Measurements from ENCODE around the gene CMIP.
"Not testable (repeated sequence)": the region's sequence is repeated elsewhere in the genome, so short reads cannot be mapped to it uniquely, and the experiment has no call there.

CMIP gene

DNA sequence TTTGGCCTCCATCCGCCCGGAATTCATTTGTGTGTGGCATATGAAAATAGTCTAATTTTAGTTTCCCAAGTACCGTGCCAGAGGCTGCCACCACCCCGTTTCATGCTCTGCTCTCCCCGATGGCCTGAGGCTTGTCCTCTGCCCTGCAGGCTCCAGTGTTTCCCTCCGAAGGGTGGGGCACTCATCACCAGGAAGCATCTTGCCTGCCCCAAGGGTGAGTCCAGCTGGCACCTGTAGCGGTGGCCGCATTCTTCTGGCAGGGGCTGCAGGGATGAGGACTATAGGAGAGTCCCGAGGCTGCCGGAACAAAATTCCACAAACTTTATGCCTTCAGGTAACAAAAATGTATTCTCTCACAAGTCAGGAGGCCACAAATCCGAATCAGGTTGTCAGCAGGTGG is 23.1 kb upstream of the CMIP start:
- no peak for DNase-seq (ENCODE audit: low read depth, low spot score)

DNA sequence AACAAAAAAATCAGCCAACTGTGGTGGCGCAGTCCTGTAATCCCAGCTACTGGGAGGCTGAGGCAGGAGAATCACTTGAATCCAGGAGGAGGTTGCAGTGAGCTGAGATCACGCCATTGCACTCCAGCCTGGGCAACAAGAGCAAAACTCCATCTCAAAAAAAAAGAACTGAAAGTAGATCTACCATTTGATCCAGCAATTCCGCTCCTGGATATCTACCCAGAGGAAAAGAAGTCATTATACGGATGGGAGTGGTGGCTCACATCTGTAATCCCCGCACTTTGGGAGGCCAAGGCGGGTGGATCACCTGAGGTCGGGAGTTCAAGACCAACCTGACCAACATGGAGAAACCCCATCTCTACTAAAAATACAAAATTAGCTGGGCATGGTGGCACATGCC is 22.5 kb upstream of the CMIP start:
- not testable (repeated sequence) for DNase-seq (ENCODE audit: low read depth, low spot score)

DNA sequence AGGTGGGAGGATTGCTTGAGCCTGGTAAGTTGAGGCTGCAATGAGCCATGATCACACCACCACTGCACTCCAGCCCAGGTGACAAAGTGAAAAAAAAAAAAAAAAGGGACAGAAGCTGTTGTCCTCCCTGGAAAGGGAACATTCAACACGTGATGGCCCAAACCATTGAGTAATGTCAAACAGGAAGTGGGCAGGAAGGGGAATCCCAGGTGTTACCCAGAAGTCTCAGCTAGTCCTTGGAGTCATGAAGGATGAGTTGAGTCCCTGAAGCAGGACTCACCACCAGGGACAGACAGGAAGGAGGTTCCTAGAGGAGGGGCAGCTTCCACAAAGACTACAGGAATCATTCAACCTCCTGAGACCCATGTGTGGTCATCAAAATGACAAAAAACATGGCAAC is 19.8 kb upstream of the CMIP start:
- no peak for DNase-seq (ENCODE audit: low read depth, low spot score)

DNA sequence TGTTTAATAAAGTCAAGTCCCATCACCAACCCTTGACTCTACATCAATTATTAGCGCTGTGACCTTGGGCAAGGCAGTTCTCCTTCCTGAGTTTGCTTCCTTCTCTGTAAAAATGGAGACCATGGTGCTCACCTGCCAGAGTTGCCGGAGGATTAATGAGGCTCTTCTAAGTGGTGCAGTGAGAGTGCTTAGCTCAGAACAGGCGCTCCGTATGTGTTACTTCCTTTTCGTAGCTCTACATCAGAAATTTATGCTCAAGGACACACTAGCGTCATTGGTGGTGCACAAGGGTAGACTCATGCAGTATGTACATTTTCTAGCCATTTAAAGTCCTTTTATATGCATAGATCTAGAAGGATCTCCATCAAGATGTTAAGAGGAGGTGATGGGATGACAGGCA is 17.4 kb upstream of the CMIP start:
- no peak for DNase-seq (ENCODE audit: low read depth, low spot score)

DNA sequence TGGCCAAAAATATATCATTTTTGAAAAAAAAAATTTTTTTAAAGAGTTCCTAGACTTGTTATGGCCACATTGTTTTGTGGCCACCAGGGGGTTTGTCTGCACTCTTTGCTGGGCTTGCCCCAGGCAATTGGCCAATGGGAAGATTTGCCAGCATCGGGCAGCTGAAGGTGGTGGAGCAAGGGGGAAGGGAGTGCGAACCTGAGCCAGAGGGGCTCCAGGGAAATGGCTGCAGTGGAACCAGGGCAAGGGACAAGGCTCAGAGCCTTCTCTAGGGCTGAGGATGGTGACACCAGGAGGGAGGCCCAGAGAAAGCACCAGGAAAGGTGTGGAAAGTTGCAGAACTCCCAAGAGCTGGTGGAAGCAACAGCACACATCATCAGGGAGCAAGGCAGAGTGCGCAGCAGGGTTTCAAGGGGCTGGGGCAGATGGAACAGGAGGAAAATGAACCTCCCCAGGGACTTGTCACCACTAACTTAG is 15.5 kb upstream of the CMIP start:
- DNase-seq (ENCODE audit: low read depth, low spot score): no peak

DNA sequence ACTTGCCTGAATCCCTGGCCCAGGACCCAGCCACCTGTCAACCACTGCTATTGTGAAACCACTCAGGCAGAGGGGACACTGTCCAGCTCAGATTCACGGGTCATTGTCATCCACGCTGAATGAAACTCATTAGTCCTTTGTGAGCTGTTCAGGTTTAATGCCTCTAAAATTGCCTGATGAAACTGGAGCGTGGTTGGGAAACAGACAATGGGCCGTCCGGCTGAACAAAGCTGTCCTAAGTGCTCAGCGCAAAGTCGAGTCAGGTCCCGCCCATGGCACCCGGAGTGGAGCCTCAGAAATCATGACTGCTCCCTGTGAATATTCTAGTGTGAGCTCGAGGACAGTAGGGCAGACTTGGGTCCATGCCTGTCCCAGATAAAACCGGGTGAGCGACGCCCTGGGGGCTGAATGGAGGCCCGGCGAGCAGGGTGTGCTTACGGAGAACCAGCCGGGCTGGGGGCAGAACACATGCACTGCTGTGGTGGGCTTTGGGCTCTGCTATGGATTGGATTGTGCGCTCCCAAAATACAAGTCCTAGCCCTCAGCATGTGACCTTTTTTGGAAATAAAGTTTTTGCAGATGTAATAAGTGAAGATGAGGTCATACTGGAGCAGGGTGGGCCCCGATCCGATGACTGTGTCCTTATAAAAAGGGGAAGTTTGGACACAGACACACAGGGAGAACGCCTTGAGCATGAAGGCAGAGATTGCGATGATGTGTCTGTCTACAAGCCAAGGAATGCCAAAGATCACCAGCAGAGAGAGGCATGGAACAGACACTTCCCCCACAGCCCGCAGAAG is 12.9 kb upstream of the CMIP start:
- DNase-seq (ENCODE audit: low read depth, low spot score): no peak

DNA sequence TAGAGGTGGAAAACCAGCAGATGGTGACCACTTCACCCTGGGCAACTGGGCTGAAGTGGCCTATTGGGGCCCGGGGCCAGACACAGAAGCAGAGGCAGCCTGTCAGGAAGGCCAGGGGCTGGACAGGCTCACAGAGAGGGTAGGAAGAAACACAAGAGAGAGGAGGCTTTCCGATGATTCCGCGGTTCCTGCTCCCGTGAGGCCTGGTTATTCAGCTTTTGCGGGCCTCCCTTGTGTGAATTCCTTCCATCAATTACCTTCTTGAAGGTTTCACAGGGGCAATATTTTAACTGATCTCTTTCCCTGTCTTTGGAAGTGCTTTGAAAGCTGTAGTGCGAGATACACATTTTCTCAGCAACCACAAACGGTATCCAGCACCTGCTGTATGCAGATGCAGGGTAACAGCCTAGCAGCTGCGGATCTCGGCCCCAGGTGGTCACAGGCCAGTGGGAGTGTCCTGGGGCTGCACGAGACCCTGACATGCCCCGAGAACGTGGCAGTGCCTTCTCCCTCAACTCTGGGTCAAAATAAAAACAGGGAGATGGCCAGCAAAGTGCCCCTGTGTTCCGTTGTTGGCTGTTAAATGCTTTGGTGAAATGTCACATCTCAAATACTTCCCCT is 11.6 kb upstream of the CMIP start:
- DNase-seq (ENCODE audit: low read depth, low spot score): no peak

DNA sequence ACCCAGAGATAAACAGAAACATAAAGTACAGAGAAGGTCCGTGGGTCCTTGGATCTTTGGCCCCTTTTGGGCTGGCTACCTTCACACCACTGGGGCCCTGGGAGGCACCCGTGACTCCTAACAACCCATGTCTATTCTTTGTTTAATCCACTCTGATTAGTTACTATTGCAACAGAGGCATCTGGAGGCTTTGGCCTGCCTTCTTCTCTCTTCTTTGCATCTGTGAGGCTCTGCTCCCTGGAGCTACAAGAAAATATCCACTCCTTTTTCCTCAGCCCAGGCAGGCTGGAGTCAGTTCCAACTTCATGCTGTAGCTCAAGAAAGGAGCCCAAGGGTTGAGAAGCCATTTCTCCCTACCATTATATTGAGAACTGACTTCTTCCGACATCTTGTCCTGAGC is 9.5 kb upstream of the CMIP start:
- DNase-seq (ENCODE audit: low read depth, low spot score): no peak

DNA sequence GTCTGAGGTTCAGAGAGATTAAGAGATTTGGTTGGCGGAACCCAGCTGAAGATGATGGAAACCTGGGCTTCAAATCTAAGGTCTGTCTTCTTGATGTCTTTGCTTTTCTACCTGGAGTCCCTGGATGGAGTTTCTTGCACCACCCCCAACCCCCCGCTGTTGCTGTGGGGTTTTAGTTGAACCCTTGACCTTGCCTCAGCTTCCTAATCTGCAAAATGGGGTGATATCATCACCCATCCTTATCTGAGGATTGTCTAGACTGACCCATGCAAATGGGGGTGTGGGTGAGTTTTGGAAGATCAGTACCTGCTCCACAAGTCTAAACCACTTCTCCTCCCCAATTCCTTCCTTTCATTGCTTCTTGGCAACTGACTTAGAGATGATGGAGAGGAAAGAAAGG is 9.0 kb upstream of the CMIP start:
- no peak for DNase-seq (ENCODE audit: low read depth, low spot score)

DNA sequence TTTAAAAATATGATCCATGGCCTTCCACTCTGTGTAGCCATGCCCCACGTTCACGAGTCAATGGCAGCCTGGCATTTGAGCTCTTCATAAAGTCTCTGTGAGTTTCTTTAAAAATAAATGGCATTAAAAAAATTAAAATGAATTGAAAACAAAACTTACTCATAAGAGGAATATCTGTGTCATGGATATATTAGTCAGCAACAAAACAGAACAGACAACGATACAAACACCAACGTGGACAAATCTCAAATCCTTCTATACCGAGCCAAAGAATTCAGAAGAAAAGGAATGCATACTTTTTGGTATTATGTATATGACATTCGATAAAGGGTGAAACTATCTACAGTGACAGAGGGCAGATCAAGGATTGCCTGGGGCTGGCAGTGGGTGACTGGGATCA is 8.2 kb upstream of the CMIP start:
- no peak for DNase-seq (ENCODE audit: low read depth, low spot score)

DNA sequence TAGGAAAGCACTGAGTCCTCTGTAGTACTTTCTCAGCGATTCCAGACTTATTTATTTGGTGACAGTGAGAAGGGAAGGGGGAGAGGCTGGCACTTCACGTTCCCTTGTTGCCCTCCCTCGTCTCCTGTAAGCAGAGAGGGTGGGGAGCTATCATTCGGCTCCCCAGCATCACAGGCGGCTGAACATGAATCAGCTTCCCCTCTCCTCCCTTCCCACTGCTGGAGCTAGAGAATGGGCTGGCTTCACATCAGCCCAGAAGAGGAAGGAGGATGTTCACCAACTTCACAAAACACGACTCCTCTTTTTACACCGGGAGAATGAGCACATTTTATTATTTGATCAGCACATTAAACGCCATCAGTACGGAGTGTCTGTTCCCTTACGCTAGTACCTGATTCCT is 6.7 kb upstream of the CMIP start:
- no peak for DNase-seq (ENCODE audit: low read depth, low spot score)

DNA sequence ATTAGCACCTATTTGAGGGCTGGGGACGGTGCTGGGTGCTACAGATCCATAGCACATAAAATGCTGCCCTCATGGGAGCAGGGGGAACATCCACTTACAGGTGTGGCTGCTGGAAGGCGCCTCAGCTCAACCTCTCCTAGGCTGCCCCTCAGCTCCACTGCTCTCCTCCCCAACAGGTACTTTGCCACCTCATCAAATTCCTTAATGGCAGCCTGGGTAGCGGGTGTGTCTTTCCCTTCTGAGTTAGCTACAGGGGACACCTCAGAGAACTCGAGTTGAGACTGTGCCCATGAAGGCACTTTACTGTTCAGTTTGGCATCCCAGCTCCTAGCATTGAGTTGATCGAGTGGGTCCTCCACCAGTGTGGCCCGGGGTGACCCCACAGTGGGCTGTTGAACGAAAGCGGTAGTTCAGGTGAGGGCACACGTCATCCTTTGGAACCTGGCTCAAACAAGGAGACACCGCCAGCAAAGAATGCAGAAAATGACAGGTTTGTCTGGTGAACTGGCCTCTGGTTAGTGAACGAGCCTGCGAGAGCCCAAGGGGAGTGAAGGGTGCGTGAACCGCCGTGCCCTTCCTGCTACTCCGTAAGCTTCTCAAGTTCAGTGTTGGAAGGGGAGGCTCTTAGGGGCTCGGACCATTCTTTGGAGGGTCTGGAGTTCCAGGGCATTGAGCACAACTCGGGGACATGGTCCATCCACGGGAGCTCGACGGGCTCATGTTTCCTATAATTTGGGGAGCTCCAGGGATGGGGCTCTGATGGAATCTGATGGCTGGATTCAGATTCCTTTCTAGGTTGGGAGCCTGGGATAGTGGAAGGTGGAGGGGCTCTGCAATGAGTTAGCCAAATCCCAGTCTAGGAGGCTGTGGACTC is 3.5 kb upstream of the CMIP start:
- DNase-seq (ENCODE audit: low read depth, low spot score): no peak

DNA sequence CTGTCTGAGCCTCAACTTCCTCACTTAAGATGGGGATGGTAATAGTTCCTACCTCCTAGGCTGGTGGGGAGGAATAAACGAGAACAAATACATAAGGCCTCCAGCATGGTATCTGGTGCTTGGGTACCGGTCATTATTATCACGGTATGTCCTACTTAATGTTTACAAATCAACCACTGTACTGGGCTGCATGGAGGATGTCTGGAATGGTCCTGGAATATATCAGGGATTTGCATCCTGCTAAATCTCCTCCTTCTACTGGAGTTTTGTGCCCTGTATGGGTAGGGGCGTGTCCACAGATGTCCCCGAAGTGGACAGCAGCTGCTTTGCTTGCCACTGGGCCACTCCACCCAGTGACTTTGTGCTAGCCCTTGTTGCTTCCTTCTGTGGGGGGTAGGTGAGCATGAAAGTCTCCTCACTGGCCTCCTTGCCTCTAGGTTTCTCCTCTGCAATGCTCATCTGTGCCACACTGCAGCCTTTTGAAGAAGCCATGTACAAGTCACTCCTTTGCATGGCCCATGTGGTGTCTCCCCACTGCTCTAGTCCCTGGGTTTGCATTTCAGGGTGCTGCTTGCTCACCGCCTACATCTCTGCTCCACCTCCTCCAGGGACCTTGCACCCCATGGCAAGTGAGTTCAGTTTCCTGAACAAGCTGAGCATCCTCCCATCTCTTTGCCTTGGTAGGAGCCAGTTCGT is 2.2 kb upstream of the CMIP start:
- DNase-seq (ENCODE audit: low read depth, low spot score): no peak

DNA sequence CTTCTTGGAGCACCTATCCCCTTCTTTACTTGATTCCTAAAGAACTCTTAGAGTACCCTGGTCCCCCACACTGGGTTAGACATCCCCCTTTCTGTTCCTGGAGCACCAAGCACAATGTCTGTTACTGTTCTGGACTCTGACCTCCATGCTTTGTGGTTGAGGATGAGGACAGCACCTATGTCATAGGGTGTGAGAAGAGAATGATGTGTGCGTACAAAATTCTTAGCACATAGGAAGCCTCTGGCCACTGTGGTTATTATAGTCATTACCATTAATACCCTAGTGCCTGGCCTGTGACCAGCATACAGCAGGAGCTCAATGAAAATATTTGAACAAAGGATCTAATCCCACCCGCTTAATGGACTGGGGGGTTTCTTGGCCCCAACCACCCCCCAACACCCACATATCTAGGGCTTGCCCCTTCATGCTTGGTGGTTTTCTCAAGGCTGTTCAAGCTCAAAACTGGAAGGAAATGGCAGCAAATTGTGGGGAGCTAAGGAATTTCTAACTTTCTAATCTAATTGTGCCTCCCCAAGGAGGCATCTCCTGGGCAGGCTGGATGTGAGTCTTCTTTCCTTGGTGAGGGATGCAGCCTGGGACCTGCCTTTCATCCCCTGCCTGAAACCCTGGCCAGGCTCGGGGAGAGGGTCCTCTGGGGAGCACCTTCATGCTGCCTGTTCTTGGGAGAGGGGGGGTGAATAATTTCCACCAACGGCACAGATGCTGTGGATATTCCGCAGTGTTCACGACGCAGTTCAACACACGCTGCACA is 1.5 kb upstream of the CMIP start:
- no peak for DNase-seq (ENCODE audit: low read depth, low spot score)

DNA sequence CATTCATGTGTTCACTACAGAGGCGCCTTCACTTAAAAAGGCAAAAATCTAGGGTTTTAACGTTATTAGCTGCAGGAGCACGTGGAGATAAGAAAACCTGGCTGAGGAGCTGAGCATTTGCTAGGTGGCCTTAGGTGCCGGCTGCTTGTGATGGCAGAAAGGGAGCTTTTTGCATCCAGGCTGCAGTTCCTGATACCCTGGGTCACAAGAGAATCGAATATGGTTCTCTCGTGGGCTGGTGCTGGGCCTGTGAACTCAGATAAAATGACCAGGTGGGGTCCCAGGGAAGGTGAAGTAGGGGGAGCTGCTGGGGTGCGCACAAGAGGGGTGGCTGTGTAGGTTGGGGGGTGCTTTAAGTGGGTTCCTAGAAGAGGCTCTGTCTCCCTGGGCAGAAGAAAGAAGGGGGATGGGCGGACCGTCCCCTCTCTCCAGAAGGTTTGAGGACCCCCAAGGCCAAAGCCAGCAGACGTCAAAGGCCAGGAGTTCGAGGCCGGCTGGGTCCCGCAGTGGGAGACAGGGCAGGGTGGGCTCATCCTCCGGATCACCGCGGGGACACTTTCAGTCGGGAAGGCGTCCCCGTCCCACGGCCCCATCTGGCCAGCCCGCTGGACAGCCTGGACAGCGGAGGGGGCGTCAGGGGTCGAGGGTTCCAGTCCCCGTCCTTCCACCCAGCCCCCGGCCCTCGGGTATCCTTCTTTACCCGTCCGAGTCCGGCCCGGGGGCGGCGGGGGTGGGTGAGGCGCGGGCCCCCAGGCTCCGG is 740 bp upstream of the CMIP start:
- DNase-seq (ENCODE audit: low read depth, low spot score): no peak

DNA sequence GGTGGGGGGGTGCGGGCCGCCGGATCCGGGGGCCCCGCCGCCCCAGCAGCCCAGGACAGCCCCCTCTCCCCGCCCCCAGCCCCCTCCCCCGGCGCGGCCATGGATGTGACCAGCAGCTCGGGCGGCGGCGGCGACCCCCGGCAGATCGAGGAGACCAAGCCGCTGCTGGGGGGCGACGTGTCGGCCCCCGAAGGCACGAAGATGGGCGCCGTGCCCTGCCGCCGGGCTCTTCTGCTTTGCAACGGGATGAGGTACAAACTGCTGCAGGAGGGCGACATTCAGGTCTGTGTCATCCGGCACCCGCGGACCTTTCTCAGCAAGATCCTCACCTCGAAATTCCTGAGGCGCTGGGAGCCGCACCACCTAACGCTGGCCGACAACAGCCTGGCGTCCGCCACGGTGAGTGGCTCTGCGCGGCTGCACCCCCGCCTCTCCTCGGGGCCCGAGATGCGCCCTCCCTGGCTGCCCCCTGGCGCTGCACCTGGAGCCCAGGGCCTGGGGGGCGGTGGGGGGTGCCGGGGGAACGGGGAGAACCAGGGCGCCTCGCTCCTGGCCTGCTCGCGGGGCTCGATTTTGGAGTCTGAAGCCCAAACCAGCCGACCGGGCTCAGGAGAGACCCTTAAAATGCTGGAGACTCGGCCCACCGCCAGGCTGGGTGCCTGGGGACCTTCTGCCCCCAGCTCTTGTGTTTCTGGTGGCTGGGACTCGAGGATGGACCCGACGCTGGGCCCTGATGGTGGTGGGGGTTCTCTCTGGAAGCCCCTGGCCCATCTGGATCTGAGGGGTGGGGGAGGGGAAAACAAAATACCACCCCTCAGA is 744 bp downstream of the CMIP start:
- no peak for DNase-seq (ENCODE audit: low read depth, low spot score)

DNA sequence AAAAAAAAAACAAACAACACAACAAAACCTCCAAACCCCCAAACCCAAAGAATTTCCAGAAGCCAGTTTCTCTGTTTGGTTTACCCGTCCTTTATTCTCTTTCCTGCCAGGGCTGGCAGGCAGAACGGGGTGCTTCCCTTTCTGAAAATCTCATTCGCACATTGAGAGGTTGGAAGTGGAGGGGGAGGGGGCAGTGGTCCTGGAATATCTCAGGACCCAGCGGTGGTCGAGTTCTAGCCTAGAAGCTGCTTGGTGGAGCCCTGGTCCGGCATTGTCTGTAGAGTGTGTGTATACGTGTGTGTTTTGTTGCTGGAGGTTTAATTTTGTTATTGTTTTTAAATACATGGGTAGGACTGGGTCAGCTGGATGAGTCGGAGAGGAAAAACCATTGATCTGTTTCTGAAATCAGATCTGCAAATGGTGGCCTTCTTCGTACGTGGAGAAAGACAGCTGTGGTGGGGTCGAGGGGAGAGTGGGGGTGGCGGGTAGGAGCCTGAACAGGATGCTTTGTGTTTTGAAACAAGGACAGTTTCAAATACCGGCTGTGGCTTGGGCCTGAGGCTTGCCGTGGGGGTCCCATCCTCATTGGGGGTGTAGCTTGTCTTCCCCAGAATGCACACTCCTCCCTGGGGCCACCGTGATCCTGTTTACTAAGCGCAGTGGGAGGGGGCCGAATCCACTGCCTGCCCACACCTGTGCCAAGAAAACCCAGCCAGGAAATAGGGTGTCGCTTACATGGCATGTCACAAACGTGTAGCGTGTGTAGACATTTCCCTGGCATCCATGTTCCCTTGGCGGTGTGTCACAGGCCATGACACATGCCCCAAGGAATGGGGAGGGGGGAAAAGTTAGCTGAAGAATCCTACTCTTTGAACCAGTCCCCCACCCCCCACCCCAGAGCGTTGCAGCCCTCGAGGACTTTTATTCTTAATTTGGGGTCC is 1.6 kb downstream of the CMIP start:
- DNase-seq (ENCODE audit: low read depth, low spot score): no peak

DNA sequence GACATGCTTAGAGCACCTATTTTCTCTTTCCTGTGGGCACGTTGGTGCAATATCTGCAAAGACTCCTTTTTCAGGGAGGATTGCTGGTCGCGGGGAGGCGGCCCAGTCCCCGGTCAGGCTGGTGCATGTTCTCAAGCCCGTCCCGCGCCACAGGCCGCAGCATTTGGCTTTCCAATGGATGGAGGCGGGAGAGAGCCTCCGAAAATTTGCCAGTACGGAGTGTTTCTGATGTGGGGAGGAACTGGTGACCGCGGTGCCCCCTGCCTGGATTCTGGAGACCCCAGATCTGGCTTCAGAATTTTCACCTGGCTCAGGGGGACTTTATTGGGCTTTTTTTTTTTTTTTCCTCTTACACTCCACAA is 2.3 kb downstream of the CMIP start:
- DNase-seq (ENCODE audit: low read depth, low spot score): no peak
